Measurements from ENCODE around the gene BEST4.
A peak's percentile ranks its signal among the peaks of the same experiment; 100 is the strongest.

BEST4 gene

DNA sequence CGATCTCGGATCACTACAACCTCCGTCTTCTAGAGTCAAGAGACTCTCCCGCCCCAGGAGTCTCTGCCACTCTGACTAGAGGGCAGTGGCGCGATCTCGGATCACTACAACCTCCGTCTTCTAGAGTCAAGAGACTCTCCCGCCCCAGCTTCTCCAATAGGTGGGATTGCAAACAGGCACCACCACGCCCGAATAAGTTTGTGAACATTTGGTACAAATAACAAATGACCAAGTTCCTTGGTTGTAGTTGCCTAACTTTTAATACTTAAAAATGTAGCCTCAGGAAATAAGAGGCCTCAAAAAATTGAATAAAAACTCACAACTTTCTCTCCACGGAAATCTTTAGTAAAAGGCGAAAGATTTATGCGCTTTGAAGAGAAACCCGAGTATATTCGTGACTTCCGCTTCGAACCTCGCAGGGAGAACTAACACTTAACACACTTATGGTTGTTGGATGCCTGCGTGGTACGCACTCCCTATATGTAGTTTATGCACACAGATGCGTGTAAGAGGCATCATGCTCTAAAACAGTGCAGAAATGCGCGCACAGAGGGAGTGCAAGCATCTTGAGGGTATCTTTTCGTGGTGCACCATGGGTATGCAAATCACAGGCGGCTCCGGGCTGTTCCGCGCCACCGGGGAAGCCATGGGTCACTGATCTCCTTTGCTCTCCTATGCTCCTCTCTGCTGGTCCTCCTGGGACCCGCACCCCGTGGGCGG, 31.8 kb upstream of the BEST4 start:
- H3K4me2 ChIP-seq (ENCODE audit: insufficient read depth, low read length) = peak overlapping the region; percentile 64
- TF ChIP-seq, protein P1, sequence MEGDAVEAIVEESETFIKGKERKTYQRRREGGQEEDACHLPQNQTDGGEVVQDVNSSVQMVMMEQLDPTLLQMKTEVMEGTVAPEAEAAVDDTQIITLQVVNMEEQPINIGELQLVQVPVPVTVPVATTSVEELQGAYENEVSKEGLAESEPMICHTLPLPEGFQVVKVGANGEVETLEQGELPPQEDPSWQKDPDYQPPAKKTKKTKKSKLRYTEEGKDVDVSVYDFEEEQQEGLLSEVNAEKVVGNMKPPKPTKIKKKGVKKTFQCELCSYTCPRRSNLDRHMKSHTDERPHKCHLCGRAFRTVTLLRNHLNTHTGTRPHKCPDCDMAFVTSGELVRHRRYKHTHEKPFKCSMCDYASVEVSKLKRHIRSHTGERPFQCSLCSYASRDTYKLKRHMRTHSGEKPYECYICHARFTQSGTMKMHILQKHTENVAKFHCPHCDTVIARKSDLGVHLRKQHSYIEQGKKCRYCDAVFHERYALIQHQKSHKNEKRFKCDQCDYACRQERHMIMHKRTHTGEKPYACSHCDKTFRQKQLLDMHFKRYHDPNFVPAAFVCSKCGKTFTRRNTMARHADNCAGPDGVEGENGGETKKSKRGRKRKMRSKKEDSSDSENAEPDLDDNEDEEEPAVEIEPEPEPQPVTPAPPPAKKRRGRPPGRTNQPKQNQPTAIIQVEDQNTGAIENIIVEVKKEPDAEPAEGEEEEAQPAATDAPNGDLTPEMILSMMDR (IDR thresholded peaks at IDR 0.05; ENCODE audit: borderline replicate concordance, extremely low read depth, low read length, poor library complexity, severe bottlenecking) = peak; percentile 18
- TF ChIP-seq EZH2 (IDR thresholded peaks at IDR 0.05; ENCODE audit: borderline replicate concordance, low read depth, low read length, severe bottlenecking) = no peak
- no peaks in the 10 kb centered on the region for H3K79me2 ChIP-seq (ENCODE audit: insufficient read depth, low read length)
- no peaks in the 10 kb centered on the region for H3K36me3 ChIP-seq (ENCODE audit: insufficient read depth, low read length)
- peak overlapping the region; percentile 3 to 62; a peak in 3 of 4 replicates for H3K4me3 ChIP-seq (ENCODE audit: low read depth in 1 of 2, low read length in 2 of 2)
- H3K4me1 ChIP-seq (ENCODE audit: insufficient read depth, low read length) = peaks cover 38% of the 10 kb centered on the region
- peak overlapping the region; percentile 95 for H3K27ac ChIP-seq (ENCODE audit: low read length)
- ATAC-seq (ENCODE audit: insufficient read depth, low read depth) (peak; percentile 93), DNase-seq (peak; percentile 93)
- no peaks in the 10 kb centered on the region for H4K20me1 ChIP-seq (ENCODE audit: insufficient read depth, low read length)
- no peaks in the 10 kb centered on the region for H3K27me3 ChIP-seq (ENCODE audit: insufficient read depth, low read length, poor library complexity)
- no peaks in the 10 kb centered on the region for H3K9me3 ChIP-seq (ENCODE audit: insufficient read depth, low read length, severe bottlenecking)
- peak overlapping the region; percentile 71 for H3K9ac ChIP-seq (ENCODE audit: low read depth, low read length)
- H2AFZ ChIP-seq (ENCODE audit: low read depth, low read length) = peak overlapping the region; percentile 87

DNA sequence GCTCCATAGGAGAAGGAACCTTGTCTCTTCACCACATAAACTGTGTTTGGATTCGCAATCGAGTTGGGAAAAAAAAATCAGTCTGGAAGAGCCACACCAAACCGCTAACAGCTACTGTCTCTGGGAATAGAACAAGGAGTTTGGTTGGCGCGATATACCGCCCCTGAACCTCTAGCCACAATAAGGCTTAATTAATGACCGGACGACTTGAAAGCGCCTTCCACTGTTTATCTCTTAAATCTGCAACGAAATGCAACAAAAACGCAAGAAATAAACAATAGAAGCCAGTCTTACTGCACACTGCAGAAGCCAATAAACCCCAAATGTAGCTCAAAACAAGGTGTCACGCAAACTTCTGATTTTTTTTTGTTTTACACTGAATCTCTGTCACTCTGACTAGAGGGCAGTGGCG, 31.2 kb upstream of the BEST4 start:
- Histone ChIP-seq H3K27ac (ENCODE audit: low read length) (peak overlapping the region; percentile 95), H2AFZ (ENCODE audit: low read depth, low read length) (peak overlapping the region; percentile 63), H3K4me1 (ENCODE audit: insufficient read depth, low read length) (peaks cover 44% of the 10 kb centered on the region), H3K4me2 (ENCODE audit: insufficient read depth, low read length) (peak overlapping the region; percentile 64), H3K9ac (ENCODE audit: low read depth, low read length) (peak overlapping the region; percentile 71), H3K9me3 (ENCODE audit: insufficient read depth, low read length, severe bottlenecking) (no peaks in the 10 kb centered on the region), H4K20me1 (ENCODE audit: insufficient read depth, low read length) (no peaks in the 10 kb centered on the region), H3K27me3 (ENCODE audit: insufficient read depth, low read length, poor library complexity) (no peaks in the 10 kb centered on the region), H3K4me3 (ENCODE audit: low read depth in 1 of 2, low read length in 2 of 2) (peak overlapping the region; percentile 2 to 62; a peak in 3 of 4 replicates), H3K79me2 (ENCODE audit: insufficient read depth, low read length) (no peaks in the 10 kb centered on the region), H3K36me3 (ENCODE audit: insufficient read depth, low read length) (no peaks in the 10 kb centered on the region)
- ATAC-seq (ENCODE audit: insufficient read depth, low read depth) (no peak), DNase-seq (no peak)
- TF ChIP-seq, protein P1 (IDR thresholded peaks at IDR 0.05; ENCODE audit: borderline replicate concordance, extremely low read depth, low read length, poor library complexity, severe bottlenecking) = no peak
- no peak for TF ChIP-seq EZH2 (IDR thresholded peaks at IDR 0.05; ENCODE audit: borderline replicate concordance, low read depth, low read length, severe bottlenecking)

DNA sequence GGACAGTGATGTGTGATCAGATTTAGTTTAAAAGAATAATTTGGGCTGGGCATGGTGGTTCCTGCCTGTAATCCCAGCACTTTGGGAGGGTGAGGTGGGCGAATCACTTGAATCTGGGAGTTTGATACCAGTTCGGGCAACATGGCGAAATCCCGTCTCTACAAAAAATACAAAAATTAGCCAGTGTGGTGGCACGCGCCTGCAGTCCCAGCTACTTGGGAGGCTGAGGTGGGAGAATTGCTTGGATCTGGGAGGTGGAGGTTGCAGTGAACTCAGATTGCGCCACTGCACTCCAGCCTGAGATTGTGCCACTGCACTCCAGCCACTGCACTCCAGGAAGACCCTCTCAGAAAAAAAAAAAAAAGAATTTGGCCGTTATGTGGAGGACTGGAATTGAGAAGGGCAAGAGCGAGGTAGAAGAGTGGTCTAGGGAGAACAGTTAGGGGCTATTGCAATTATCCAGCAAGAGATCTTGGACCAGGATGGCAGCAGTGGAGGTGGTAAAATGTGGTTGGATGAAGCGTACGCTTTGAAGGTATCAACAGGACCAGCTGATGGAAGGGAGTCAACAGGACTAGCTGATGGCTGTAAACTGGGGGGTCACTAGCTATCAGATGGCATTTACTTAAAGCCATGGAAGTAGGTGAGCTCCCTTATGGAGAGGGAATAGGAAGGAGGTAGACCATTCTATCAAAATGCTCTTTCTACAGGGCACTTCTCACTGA, 30.0 kb upstream of the BEST4 start:
- H3K36me3 ChIP-seq (ENCODE audit: insufficient read depth, low read length) = no peaks in the 10 kb centered on the region
- peaks cover 52% of the 10 kb centered on the region for H3K4me1 ChIP-seq (ENCODE audit: insufficient read depth, low read length)
- ATAC-seq (ENCODE audit: insufficient read depth, low read depth) = no peak
- H3K4me3 ChIP-seq (ENCODE audit: low read depth in 1 of 2, low read length in 2 of 2) = no peak overlapping the region
- no peaks in the 10 kb centered on the region for H3K27me3 ChIP-seq (ENCODE audit: insufficient read depth, low read length, poor library complexity)
- peak overlapping the region; percentile 21; the same call in 1 of the 2 replicates for H3K4me2 ChIP-seq (ENCODE audit: insufficient read depth, low read length)
- no peak for DNase-seq
- no peak overlapping the region for H3K9ac ChIP-seq (ENCODE audit: low read depth, low read length)
- no peak overlapping the region for H3K27ac ChIP-seq (ENCODE audit: low read length)
- H2AFZ ChIP-seq (ENCODE audit: low read depth, low read length) = no peak overlapping the region
- TF ChIP-seq, protein P1 (IDR thresholded peaks at IDR 0.05; ENCODE audit: borderline replicate concordance, extremely low read depth, low read length, poor library complexity, severe bottlenecking) = no peak
- TF ChIP-seq EZH2 (IDR thresholded peaks at IDR 0.05; ENCODE audit: borderline replicate concordance, low read depth, low read length, severe bottlenecking) = no peak
- no peaks in the 10 kb centered on the region for H3K9me3 ChIP-seq (ENCODE audit: insufficient read depth, low read length, severe bottlenecking)
- H3K79me2 ChIP-seq (ENCODE audit: insufficient read depth, low read length) = no peaks in the 10 kb centered on the region
- H4K20me1 ChIP-seq (ENCODE audit: insufficient read depth, low read length) = no peaks in the 10 kb centered on the region

Measured in DND-41 (cell line).